HUDEP-2 (cell line): Measurements from ENCODE around the gene ZNF407.
A peak's percentile ranks its signal among the peaks of the same experiment; 100 is the strongest.

ENCODE experiments used
- DNase-seq, 76 experiments: peaks; one replicate each; lab custom pipeline; 2025; ENCODE audit not compliant: unreplicated experiment in 76 of 76; lab: John Stamatoyannopoulos, UW

Gene ZNF407

GRCh38 chr18:75063615-75064512 lies 466.2 kb downstream of the ZNF407 start:
- no peak for DNase-seq

- no peak for DNase-seq
These were observed 466.8 kb downstream of the ZNF407 start for GRCh38 chr18:75064513-75064905.

GRCh38 chr18:75065251-75066000 lies 467.8 kb downstream of the ZNF407 start:
- no peak for DNase-seq

- DNase-seq, result no peak
These were observed 468.6 kb downstream of the ZNF407 start for GRCh38 chr18:75066021-75066880.

GRCh38 chr18:75066936-75067335 lies 469.3 kb downstream of the ZNF407 start:
- DNase-seq, result no peak

GRCh38 chr18:75067996-75068645 lies 470.5 kb downstream of the ZNF407 start:
- DNase-seq, result no peak

- no peak for DNase-seq
These were observed 471.2 kb downstream of the ZNF407 start for GRCh38 chr18:75068682-75069435.

- no peak for DNase-seq
These were observed 472.6 kb downstream of the ZNF407 start for GRCh38 chr18:75070235-75070624.

GRCh38 chr18:75070625-75071483 lies 473.2 kb downstream of the ZNF407 start:
- peak in 1 of 76 experiments; percentile 15 for DNase-seq

- no peak for DNase-seq
These were observed 473.8 kb downstream of the ZNF407 start for GRCh38 chr18:75071484-75071785.

GRCh38 chr18:75071866-75072671 lies 474.4 kb downstream of the ZNF407 start:
- no peak for DNase-seq

GRCh38 chr18:75072672-75073371 lies 475.2 kb downstream of the ZNF407 start:
- no peak for DNase-seq

- DNase-seq, result no peak
These were observed 476.0 kb downstream of the ZNF407 start for GRCh38 chr18:75073654-75074053.

- no peak for DNase-seq
These were observed 476.7 kb downstream of the ZNF407 start for GRCh38 chr18:75074196-75075015.

- DNase-seq, result no peak
These were observed 477.3 kb downstream of the ZNF407 start for GRCh38 chr18:75075016-75075305.

GRCh38 chr18:75075429-75075841 lies 477.8 kb downstream of the ZNF407 start:
- no peak for DNase-seq

- no peak for DNase-seq
These were observed 478.6 kb downstream of the ZNF407 start for GRCh38 chr18:75076286-75076685.
